SK-N-SH treated with all-trans-retinoic acid at 6 μM for 48 hours (cell line): ENCODE measurements around the gene PNMA1.

Experiments
- ATAC-seq: fragments of 200-7000 bp; cut with Tn5 transposase; 3 replicates; pipeline ENCODE4 v1.9.1; 2020; ENCODE audit warnings: mild to moderate bottlenecking, moderate library complexity
- ARNTL ChIP-seq: fragments of 450-650 bp; formaldehyde crosslinking; IDR thresholded peaks from 2 replicates; pipeline ENCODE4 v1.5.0; 2020; ENCODE audit warnings: low read depth, mild to moderate bottlenecking, moderate library complexity, borderline replicate concordance
- CREB5 ChIP-seq: fragments of 250-450 bp; sonication (Bioruptor Pico); IDR thresholded peaks from 2 replicates; pipeline ENCODE4 v1.5.1; 2020; ENCODE audit warnings: low read depth, mild to moderate bottlenecking, moderate library complexity
- CSDC2 ChIP-seq: fragments of 250-450 bp; sonication (Bioruptor Pico); IDR thresholded peaks from 2 replicates; pipeline ENCODE4 v1.5.0; 2020; ENCODE audit warnings: mild to moderate bottlenecking, moderate library complexity
- ESRRG ChIP-seq: fragments of 250-450 bp; sonication (Bioruptor Pico); IDR thresholded peaks from 2 replicates; pipeline ENCODE4 v1.6.1; 2021; ENCODE audit warnings: mild to moderate bottlenecking
- GLIS3 ChIP-seq: fragments of 250-450 bp; sonication (Bioruptor Pico); IDR thresholded peaks from 2 replicates; pipeline ENCODE4 v1.5.0; 2020; ENCODE audit warnings: mild to moderate bottlenecking, moderate library complexity
- ISL1 ChIP-seq: fragments of 250-450 bp; sonication (Bioruptor Pico); IDR thresholded peaks from 2 replicates; pipeline ENCODE4 v2.1.2; 2022; ENCODE audit warnings: mild to moderate bottlenecking, moderate library complexity
- OSR1 ChIP-seq: fragments of 250-450 bp; sonication (Bioruptor Pico); IDR thresholded peaks from 2 replicates; pipeline ENCODE4 v1.8.0; 2022; ENCODE audit warnings: moderate library complexity, mild to moderate bottlenecking, inconsistent platforms
- PATZ1 ChIP-seq: fragments of 250-450 bp; sonication (Bioruptor Pico); IDR thresholded peaks from 2 replicates; pipeline ENCODE4 v1.8.0; 2020; ENCODE audit warnings: mild to moderate bottlenecking, moderate library complexity, borderline replicate concordance
- POU6F1 ChIP-seq: fragments of 250-450 bp; sonication (Bioruptor Pico); IDR thresholded peaks from 2 replicates; pipeline ENCODE4 v1.8.0; 2021; ENCODE audit warnings: low read depth, mild to moderate bottlenecking, moderate library complexity, borderline replicate concordance
- PPARA ChIP-seq: fragments of 250-450 bp; sonication (Bioruptor Pico); IDR thresholded peaks from 2 replicates; pipeline ENCODE4 v1.5.0; 2020; ENCODE audit warnings: mild to moderate bottlenecking, borderline replicate concordance
- RARB ChIP-seq: fragments of 250-450 bp; sonication (Bioruptor Pico); IDR thresholded peaks from 2 replicates; pipeline ENCODE4 v1.8.0; 2021; ENCODE audit warnings: mild to moderate bottlenecking, moderate library complexity
- SNAI2 ChIP-seq: fragments of 250-450 bp; sonication (Bioruptor Pico); IDR thresholded peaks from 2 replicates; pipeline ENCODE4 v1.5.0; 2020; ENCODE audit warnings: mild to moderate bottlenecking, moderate library complexity
- TCF4 ChIP-seq: fragments of 250-450 bp; sonication (Bioruptor Pico); IDR thresholded peaks from 2 replicates; pipeline ENCODE4 v1.8.0; 2021; ENCODE audit warnings: mild to moderate bottlenecking, moderate library complexity, borderline replicate concordance
- TOX ChIP-seq: fragments of 250-450 bp; sonication (Bioruptor Pico); IDR thresholded peaks from 2 replicates; pipeline ENCODE4 v1.8.0; 2021; ENCODE audit warnings: mild to moderate bottlenecking, moderate library complexity, borderline replicate concordance
- TSHZ2 ChIP-seq: fragments of 250-450 bp; sonication (Bioruptor Pico); IDR thresholded peaks from 2 replicates; pipeline ENCODE4 v1.5.0; 2020; ENCODE audit warnings: mild to moderate bottlenecking, moderate library complexity
- ZC3H10 ChIP-seq: fragments of 250-450 bp; sonication (Bioruptor Pico); IDR thresholded peaks from 2 replicates; pipeline ENCODE4 v1.5.1; 2021; ENCODE audit warnings: mild to moderate bottlenecking, moderate library complexity
- ZFP3 ChIP-seq: fragments of 250-450 bp; sonication (Bioruptor Pico); IDR thresholded peaks from 2 replicates; pipeline ENCODE4 v1.5.0; 2020; ENCODE audit warnings: mild to moderate bottlenecking, moderate library complexity
- ZNF565 ChIP-seq: fragments of 450-650 bp; formaldehyde crosslinking; conservative IDR thresholded peaks from 2 replicates; pipeline ENCODE4 v1.5.0; 2020; ENCODE audit warnings: low read depth, mild to moderate bottlenecking, moderate library complexity
- ZNF70 ChIP-seq: fragments of 450-650 bp; formaldehyde crosslinking; IDR thresholded peaks from 2 replicates; pipeline ENCODE4 v1.5.0; 2020; ENCODE audit warnings: mild to moderate bottlenecking, moderate library complexity
- ZNF8 ChIP-seq: fragments of 450-650 bp; formaldehyde crosslinking; IDR thresholded peaks from 2 replicates; pipeline ENCODE4 v1.5.0; 2020; ENCODE audit warnings: mild to moderate bottlenecking, moderate library complexity
- TF ChIP-seq, protein P1 (sequence below): fragments of 250-450 bp; sonication (Bioruptor Pico); IDR thresholded peaks from 2 replicates; pipeline ENCODE4 v1.5.1; 2021; ENCODE audit warnings: mild to moderate bottlenecking, moderate library complexity

Gene PNMA1

DNA sequence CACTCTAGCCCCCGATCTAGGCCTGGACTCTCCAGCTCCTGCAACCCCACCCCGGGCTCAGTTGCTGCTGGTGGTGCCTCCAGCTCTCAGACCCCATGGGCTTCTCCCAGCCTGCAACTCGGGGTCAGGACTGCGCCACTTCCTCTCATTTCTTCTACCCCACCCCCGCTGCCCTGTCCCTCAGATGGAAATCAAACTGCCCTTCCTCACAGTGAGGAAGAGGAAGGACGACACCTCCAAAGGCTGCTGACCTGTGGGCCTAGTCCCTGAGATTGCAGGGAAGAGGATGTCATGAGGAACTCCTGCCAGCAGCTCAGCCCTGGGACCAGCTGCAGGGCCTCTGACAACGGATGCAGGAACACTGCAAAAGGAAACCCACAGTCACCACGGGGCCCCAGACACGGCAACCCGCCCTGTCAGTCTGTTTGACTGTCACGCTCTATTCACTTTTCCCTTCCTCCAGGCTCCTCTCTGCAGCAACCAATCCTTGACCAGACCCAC is 29.3 kb upstream of the PNMA1 start:
- TF ChIP-seq ZC3H10 (CRISPR knock-in tag): no peak
- TF ChIP-seq, protein P1, sequence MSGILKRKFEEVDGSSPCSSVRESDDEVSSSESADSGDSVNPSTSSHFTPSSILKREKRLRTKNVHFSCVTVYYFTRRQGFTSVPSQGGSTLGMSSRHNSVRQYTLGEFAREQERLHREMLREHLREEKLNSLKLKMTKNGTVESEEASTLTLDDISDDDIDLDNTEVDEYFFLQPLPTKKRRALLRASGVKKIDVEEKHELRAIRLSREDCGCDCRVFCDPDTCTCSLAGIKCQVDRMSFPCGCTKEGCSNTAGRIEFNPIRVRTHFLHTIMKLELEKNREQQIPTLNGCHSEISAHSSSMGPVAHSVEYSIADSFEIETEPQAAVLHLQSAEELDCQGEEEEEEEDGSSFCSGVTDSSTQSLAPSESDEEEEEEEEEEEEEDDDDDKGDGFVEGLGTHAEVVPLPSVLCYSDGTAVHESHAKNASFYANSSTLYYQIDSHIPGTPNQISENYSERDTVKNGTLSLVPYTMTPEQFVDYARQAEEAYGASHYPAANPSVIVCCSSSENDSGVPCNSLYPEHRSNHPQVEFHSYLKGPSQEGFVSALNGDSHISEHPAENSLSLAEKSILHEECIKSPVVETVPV (CRISPR knock-in tag): no peak
- TF ChIP-seq CSDC2 (CRISPR knock-in tag): no peak
- TF ChIP-seq CREB5: no peak
- no peak for TF ChIP-seq ESRRG (CRISPR knock-in tag)
- ATAC-seq: no peak

- no peak for TF ChIP-seq ZNF70 (CRISPR knock-in tag)
- TF ChIP-seq PATZ1 (CRISPR knock-in tag): no peak
- ATAC-seq: no peak
Observed at GRCh38 chr14:73742520-73743238, 28.5 kb upstream of the PNMA1 start.

DNA sequence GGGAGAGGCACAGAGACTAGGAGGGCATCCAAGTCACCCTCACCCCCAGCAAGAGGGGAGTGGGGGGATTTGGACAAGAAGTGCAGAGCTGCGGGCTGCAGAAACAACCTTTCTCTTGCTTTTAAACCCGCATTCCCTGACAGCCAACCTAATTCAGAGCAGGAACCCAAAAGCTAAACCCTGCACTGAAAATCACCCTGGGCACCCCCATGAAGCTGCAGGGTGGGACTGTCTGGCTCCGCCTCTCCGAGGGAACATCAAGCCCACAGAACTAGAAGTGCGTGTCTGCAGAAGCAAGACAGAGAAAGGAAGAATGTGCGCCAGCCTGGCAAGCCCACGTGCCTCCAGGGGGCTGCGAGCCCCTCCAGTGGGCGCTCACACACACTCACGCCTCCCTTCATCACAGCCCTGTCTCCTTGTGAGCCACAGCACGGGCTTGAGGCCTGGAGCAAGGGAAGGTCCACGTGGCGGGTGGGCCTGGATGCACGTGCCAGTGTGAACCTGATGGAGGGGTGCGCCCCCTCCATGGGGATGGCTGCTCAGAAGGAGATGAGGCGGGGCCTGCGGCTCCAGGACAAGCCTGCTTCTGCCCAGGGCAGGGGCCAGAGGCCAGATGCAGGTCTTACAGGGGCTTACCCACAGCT is 27.8 kb upstream of the PNMA1 start:
- ATAC-seq: peak; percentile 2; the same call in 1 of the 3 replicates

More for the DNA sequence above, 27.8 kb upstream of the PNMA1 start:
- TF ChIP-seq TCF4 (CRISPR knock-in tag): no peak
- no peak for TF ChIP-seq ZFP3 (CRISPR knock-in tag)
- TF ChIP-seq TOX (CRISPR knock-in tag): no peak
- TF ChIP-seq OSR1: no peak
- TF ChIP-seq, protein P1 (CRISPR knock-in tag): no peak
- no peak for TF ChIP-seq SNAI2 (CRISPR knock-in tag)
- no peak for TF ChIP-seq PPARA (CRISPR knock-in tag)
- TF ChIP-seq ZNF8: no peak
- no peak for TF ChIP-seq GLIS3 (CRISPR knock-in tag)
- no peak for TF ChIP-seq ARNTL (CRISPR knock-in tag)
- TF ChIP-seq TSHZ2 (CRISPR knock-in tag): no peak
- no peak for TF ChIP-seq ZNF565 (CRISPR knock-in tag)
- no peak for TF ChIP-seq RARB (CRISPR knock-in tag)
- TF ChIP-seq CREB5: no peak
- TF ChIP-seq CSDC2 (CRISPR knock-in tag): no peak
- TF ChIP-seq POU6F1 (CRISPR knock-in tag): no peak
- no peak for TF ChIP-seq ISL1 (CRISPR knock-in tag)
- no peak for TF ChIP-seq ZNF70 (CRISPR knock-in tag)
- TF ChIP-seq PATZ1 (CRISPR knock-in tag): no peak
- TF ChIP-seq, all 23 proteins: peak for 0
